Left ventricle myocardium inferior (tissue), 1 donor: ENCODE measurements around the gene RAB10. TPM values are rescaled to one million over a fixed set of nuclear protein-coding genes. Genes with fewer than 3 reads are reported as not detected.
A peak's percentile ranks its signal among the peaks of the same experiment; 100 is the strongest.
"Not testable (repeated sequence)": the region's sequence is repeated elsewhere in the genome, so short reads cannot be mapped to it uniquely, and the experiment has no call there.

Experiments
- DNase-seq: peaks from one replicate; pipeline ENCODE4 v3.0.0-alpha.2; 2020
- H3K27ac ChIP-seq: fragments of 200-600 bp; replicated peaks from 2 replicates; pipeline ENCODE4 v1.8.0; 2021
- H3K27me3 ChIP-seq: fragments of 200-600 bp; 2 replicates; pipeline ENCODE4 v1.8.0; 2021; ENCODE audit warnings: low read depth
- H3K36me3 ChIP-seq: fragments of 200-600 bp; 2 replicates; pipeline ENCODE4 v1.8.0; 2021
- H3K4me1 ChIP-seq: fragments of 200-600 bp; 2 replicates; pipeline ENCODE4 v1.8.0; 2021
- H3K4me3 ChIP-seq: fragments of 200-600 bp; 2 replicates; pipeline ENCODE4 v1.8.0; 2021; ENCODE audit warnings: mild to moderate bottlenecking, moderate library complexity
- H3K9me3 ChIP-seq: fragments of 200-600 bp; replicated peaks from 2 replicates; pipeline ENCODE4 v1.8.0; 2021
- CTCF ChIP-seq: fragments of 200-600 bp; IDR thresholded peaks from 2 replicates; pipeline ENCODE4 v1.8.0; 2021; ENCODE audit warnings: antibody characterized with exemption, mild to moderate bottlenecking, borderline replicate concordance
- intact Hi-C: fragments of 100-400 bp; cut with micrococcal nuclease; formaldehyde crosslinking; loops from one replicate; pipeline ENCODE4 v1.11.0; 2022
- total RNA-seq: library from RNA; stranded (reverse); fragmentation: NEBNext Ultra II Directional; extraction: Animal tissue kit (Norgen Biotek cat#: 25700); gene quantifications from one replicate; pipeline ENCODE4 v1.2.1, GENCODE V29; 2021
- donor health status: DM: no; HTN: yes; CAD: no; lungs with severe emphysema.

The RAB10 gene
- total RNA-seq, 1 donor from 2014 or later = 86.1 TPM

DNA sequence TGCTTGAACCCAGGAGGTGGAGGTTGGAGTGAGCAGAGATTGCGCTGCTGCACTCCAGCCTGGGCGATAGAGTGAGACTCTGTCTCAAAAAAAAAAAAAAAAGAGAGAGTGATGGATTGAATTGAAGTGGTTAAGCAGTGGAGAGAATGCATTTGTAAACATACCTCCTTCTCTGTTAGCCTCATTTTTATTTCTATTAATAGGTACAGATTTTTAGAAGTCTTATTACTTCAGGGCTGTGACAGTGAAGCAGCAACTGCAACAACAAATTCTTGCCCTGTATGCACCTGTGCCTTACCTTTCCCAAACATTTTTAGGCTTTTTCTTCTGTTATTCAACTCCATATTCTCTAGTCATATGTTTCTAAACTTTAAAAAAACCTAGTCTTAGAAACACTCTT, 55.5 kb downstream of the RAB10 start:
- intact Hi-C loops = no loop called here
- Histone ChIP-seq H3K27ac (peak overlapping the region; percentile 21), H3K9me3 (no peaks in the 10 kb centered on the region), H3K27me3 (no peaks in the 10 kb centered on the region), H3K4me1 (peaks cover 41% of the 10 kb centered on the region), H3K4me3 (no peak overlapping the region), H3K36me3 (peaks cover 2% of the 10 kb centered on the region)
- TF ChIP-seq CTCF = no peak
- no peak for DNase-seq

DNA sequence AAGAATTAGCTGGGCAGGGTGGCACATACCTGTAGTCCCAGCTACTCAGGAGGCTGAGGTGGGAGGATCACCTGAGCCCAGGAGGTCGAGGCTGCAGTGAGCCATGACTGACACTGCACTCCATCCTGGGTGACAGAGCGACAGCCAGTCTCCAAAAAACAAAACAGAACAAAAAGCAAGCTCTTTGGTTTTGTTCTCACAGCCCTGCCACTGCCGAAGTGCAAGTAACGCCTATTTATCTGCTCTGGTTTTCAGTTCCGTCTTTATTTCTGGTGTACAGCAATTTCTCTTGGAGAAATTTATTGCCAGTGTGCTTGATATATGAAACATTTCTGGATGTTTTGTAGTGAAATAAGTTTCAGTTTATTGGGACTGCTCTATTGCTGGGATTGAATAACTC, 61.9 kb downstream of the RAB10 start:
- no peak overlapping the region for H3K4me3 ChIP-seq
- H3K27me3 ChIP-seq = no peaks in the 10 kb centered on the region
- no peaks in the 10 kb centered on the region for H3K9me3 ChIP-seq
- TF ChIP-seq CTCF = no peak
- no peak overlapping the region for H3K27ac ChIP-seq
- intact Hi-C loops = no loop called here
- peaks cover 48% of the 10 kb centered on the region for H3K4me1 ChIP-seq
- H3K36me3 ChIP-seq = peaks cover 9% of the 10 kb centered on the region
- no peak for DNase-seq

DNA sequence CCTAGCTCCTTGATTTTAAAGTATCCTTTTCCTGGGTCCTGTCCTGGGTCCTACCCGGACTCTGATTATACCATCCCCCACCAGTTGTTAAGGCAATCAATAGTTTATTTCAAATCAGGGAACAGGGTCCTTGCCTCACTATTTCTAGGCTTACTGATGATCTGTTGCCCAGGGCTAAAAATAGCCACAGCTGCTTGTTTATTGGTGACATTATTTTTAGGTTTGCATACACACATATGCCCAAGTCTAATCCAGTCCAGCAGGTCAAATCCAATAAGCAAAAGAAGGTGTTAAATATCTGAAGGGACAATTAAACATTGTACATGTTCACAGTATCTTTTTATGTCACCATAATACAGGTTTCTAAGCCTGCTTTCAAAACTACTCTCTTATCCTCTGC, 66.0 kb downstream of the RAB10 start:
- H3K4me3 ChIP-seq = peak overlapping the region; percentile 5
- H3K27ac ChIP-seq = peak overlapping the region; percentile 74
- H3K27me3 ChIP-seq = no peaks in the 10 kb centered on the region
- TF ChIP-seq CTCF = no peak
- H3K9me3 ChIP-seq = peaks cover 9% of the 10 kb centered on the region
- DNase-seq = no peak
- H3K36me3 ChIP-seq = peaks cover 18% of the 10 kb centered on the region
- intact Hi-C loops = no loop called here
- H3K4me1 ChIP-seq = peaks cover 52% of the 10 kb centered on the region

GRCh38 chr2:26100384-26100783, 66.5 kb downstream of the RAB10 start:
- no peak for TF ChIP-seq CTCF
- H3K4me1 ChIP-seq = peaks cover 47% of the 10 kb centered on the region
- no peak for DNase-seq
- H3K27ac ChIP-seq = peak overlapping the region; percentile 74
- peaks cover 17% of the 10 kb centered on the region for H3K36me3 ChIP-seq
- peaks cover 9% of the 10 kb centered on the region for H3K9me3 ChIP-seq
- H3K27me3 ChIP-seq = no peaks in the 10 kb centered on the region
- intact Hi-C loops = no loop called here
- H3K4me3 ChIP-seq = no peak overlapping the region

DNA sequence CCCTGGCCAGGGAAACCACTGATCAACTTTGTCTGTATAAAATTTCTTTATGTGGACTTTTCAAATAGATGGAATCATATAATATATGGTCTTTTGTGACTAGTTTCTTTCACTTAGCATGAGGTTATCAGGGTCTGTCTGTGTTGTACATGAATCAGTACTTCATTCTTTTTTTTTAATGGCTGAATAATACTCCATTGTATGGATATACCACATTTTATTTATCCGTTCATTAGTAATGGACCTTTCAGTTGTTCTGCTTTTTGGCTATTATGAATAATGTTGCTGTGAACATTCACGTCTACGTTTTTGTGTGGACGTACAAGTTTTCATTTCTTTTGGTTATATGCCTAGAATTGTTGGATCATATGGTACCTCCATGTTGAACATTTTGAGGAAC, 69.9 kb downstream of the RAB10 start:
- Histone ChIP-seq H3K4me3 (no peak overlapping the region), H3K4me1 (peaks cover 52% of the 10 kb centered on the region), H3K27me3 (no peaks in the 10 kb centered on the region), H3K27ac (no peak overlapping the region), H3K36me3 (peaks cover 12% of the 10 kb centered on the region), H3K9me3 (peaks cover 9% of the 10 kb centered on the region)
- intact Hi-C loops = no loop called here
- no peak for TF ChIP-seq CTCF
- DNase-seq = no peak

DNA sequence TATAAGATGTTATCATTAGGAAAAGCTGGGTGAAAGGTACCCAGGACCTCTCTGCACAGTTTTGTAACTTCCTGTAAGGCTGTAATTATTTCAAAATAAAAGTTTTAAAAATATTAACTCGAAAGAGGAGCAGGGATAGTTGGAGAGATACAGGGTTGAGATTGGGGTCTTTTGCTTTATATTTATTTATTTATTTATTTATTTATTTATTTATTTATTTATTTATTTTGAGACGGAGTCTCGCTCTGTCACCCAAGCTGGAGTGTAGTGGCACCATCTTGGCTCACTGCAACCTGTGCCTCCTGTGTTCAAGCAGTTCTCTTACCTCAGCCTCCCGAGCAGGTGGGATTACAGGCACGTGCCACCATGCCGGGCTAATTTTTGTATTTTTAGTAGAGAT, 74.8 kb downstream of the RAB10 start:
- Histone ChIP-seq H3K4me1 (peaks cover 22% of the 10 kb centered on the region), H3K36me3 (peaks cover 36% of the 10 kb centered on the region)
- H3K4me3 ChIP-seq, H3K27me3 ChIP-seq, DNase-seq, intact Hi-C loops, H3K27ac ChIP-seq, H3K9me3 ChIP-seq: not testable (repeated sequence)
